IMR-90 (cell line): Measurements from ENCODE around the gene PRSS56. TPM values are rescaled to one million over a fixed set of nuclear protein-coding genes. Genes with fewer than 3 reads are reported as not detected.
"Not testable (repeated sequence)": the region's sequence is repeated elsewhere in the genome, so short reads cannot be mapped to it uniquely, and the experiment has no call there.

Experiments used
- ATAC-seq: fragments of 200-7000 bp; cut with Tn5 transposase; 2 replicates; pipeline ENCODE4 v1.9.1; 2020; ENCODE audit warnings: low read depth, mild to moderate bottlenecking, moderate library complexity
- BruUV-seq: library from RNA; stranded (reverse); fragments of 400-500 nt; replicated peaks from 2 replicates; lab custom pipeline; 2021; lab: Mats Ljungman, UMichigan
- CTCF ChIA-PET: fragments of 300-600 bp; formaldehyde crosslinking; extraction: SDS; loops from one replicate; lab custom pipeline; 2021; ENCODE audit warnings: antibody characterized with exemption; lab: Yijun Ruan, JAX
- POLR2A ChIA-PET: fragments of 300-600 bp; sonication (Branson Sonifier 250); formaldehyde crosslinking; loops from one replicate; lab custom pipeline; 2022; ENCODE audit warnings: antibody characterized with exemption; ENCODE audit not compliant: unreplicated experiment; lab: Charles Lee
- DNase-seq: peaks from one replicate; pipeline ENCODE4 v3.0.0; 2013
- H2AFZ ChIP-seq: replicated peaks from 2 replicates; pipeline ENCODE3; 2013; ENCODE audit warnings: low read length, mild to moderate bottlenecking; ENCODE audit not compliant: poor library complexity
- H2AK5ac ChIP-seq: 2 replicates; pipeline ENCODE4 v1.6.1; 2013; ENCODE audit warnings: low read depth, low read length, inconsistent platforms
- H2AK9ac ChIP-seq: replicated peaks from 2 replicates; pipeline ENCODE3; 2013; ENCODE audit warnings: mild to moderate bottlenecking, low read depth, low read length, moderate library complexity; ENCODE audit not compliant: poor library complexity
- H2BK120ac ChIP-seq: 2 replicates; pipeline ENCODE4 v1.6.1; 2013; ENCODE audit warnings: low read depth, low read length, inconsistent platforms
- H2BK15ac ChIP-seq: 3 replicates; pipeline ENCODE4 v1.6.1; 2013; ENCODE audit warnings: low read depth, low read length, inconsistent platforms
- H2BK20ac ChIP-seq: 2 replicates; pipeline ENCODE4 v1.6.1; 2013; ENCODE audit warnings: low read depth, mild to moderate bottlenecking, inconsistent platforms, low read length, moderate library complexity
- H2BK5ac ChIP-seq: 2 replicates; pipeline ENCODE4 v1.6.1; 2013; ENCODE audit warnings: mild to moderate bottlenecking, low read depth, low read length, inconsistent platforms; ENCODE audit not compliant: poor library complexity, severe bottlenecking
- H3K14ac ChIP-seq: replicated peaks from 2 replicates; pipeline ENCODE4 v1.6.1; 2013; ENCODE audit warnings: low read depth, low read length, inconsistent platforms
- H3K18ac ChIP-seq: 2 replicates; pipeline ENCODE4 v1.6.1; 2013; ENCODE audit warnings: low read depth, low read length, control low read depth
- H3K23ac ChIP-seq: 2 replicates; pipeline ENCODE4 v1.6.1; 2013; ENCODE audit warnings: low read depth, low read length, inconsistent platforms
- H3K27ac ChIP-seq: 2 replicates; pipeline ENCODE4 v1.5.1; 2013; ENCODE audit warnings: mild to moderate bottlenecking, control low read depth, low read length; ENCODE audit not compliant: insufficient read depth
- H3K27me3 ChIP-seq: 2 replicates; pipeline ENCODE4 v1.6.1; 2013; ENCODE audit warnings: low read length; ENCODE audit not compliant: control insufficient read depth, insufficient read depth
- H3K36me3 ChIP-seq: 2 replicates; pipeline ENCODE4 v1.6.1; 2013; ENCODE audit warnings: low read length, mixed read lengths; ENCODE audit not compliant: control insufficient read depth, insufficient read depth
- H3K4ac ChIP-seq: 2 replicates; pipeline ENCODE4 v1.6.1; 2013; ENCODE audit warnings: low read depth, low read length, inconsistent platforms
- H3K4me1 ChIP-seq: 2 replicates; pipeline ENCODE4 v1.6.1; 2013; ENCODE audit warnings: low read length, mixed read lengths; ENCODE audit not compliant: control insufficient read depth, insufficient read depth
- H3K4me2 ChIP-seq: 2 replicates; pipeline ENCODE4 v1.6.1; 2013; ENCODE audit warnings: low read depth, mild to moderate bottlenecking, control low read depth, low read length, moderate library complexity
- H3K4me3 ChIP-seq: 2 replicates; pipeline ENCODE4 v1.5.1; 2013; ENCODE audit warnings: low read depth, mild to moderate bottlenecking, control low read depth, low read length, moderate library complexity; ENCODE audit not compliant: insufficient read depth
- H3K56ac ChIP-seq: 2 replicates; pipeline ENCODE4 v1.6.1; 2013; ENCODE audit warnings: low read length, inconsistent platforms; ENCODE audit not compliant: insufficient read depth; ENCODE audit errors: extremely low read depth
- H3K79me1 ChIP-seq, 2 experiments: 2 replicates each; pipeline ENCODE4 v1.6.1; 2013; ENCODE audit warnings: low read length in 2 of 2, inconsistent platforms in 1 of 2, low read depth in 1 of 2
- H3K9ac ChIP-seq: 2 replicates; pipeline ENCODE4 v1.6.1; 2013; ENCODE audit warnings: low read depth, low read length, control low read depth
- H3K9me1 ChIP-seq: 2 replicates; pipeline ENCODE4 v1.6.1; 2013; ENCODE audit warnings: low read length, inconsistent platforms; ENCODE audit not compliant: insufficient read depth
- H3K9me3 ChIP-seq: 2 replicates; pipeline ENCODE4 v1.6.1; 2013; ENCODE audit warnings: low read length; ENCODE audit not compliant: control insufficient read depth, insufficient read depth
- H4K20me1 ChIP-seq: 2 replicates; pipeline ENCODE4 v1.6.1; 2013; ENCODE audit warnings: low read length, inconsistent platforms; ENCODE audit not compliant: insufficient read depth
- H4K5ac ChIP-seq: 2 replicates; pipeline ENCODE4 v1.6.1; 2013; ENCODE audit warnings: mild to moderate bottlenecking, low read depth, low read length, control low read depth
- H4K8ac ChIP-seq, 2 experiments: 2 replicates each; pipeline ENCODE4 v1.6.1; 2013; ENCODE audit warnings: low read depth in 2 of 2, low read length in 2 of 2, control low read depth in 1 of 2, inconsistent platforms in 1 of 2
- H4K91ac ChIP-seq: 2 replicates; pipeline ENCODE4 v1.6.1; 2013; ENCODE audit warnings: low read depth, low read length, inconsistent platforms; ENCODE audit not compliant: insufficient read depth
- WGBS, 2 experiments: methylation state at CpG; one replicate each; pipeline versions ENCODE4 v1.1.5 to v1.1.7; 2013; ENCODE audit warnings: missing lambda C conversion rate in 2 of 2; ENCODE audit not compliant: insufficient read length in 1 of 2; ENCODE audit errors: extremely low coverage in 2 of 2; 5-methylcytosine and 5-hydroxymethylcytosine counted together
- dilution Hi-C: fragments of 300-500 bp; cut with HindIII; formaldehyde crosslinking; loops from one replicate; pipeline ENCODE4 v1.14.3; 2018; ENCODE audit warnings: low sequenced_read_pairs; ENCODE audit not compliant: unreplicated experiment
- in situ Hi-C: fragments of 300-500 bp; cut with MboI; formaldehyde crosslinking; loops from 3 replicates; pipeline ENCODE4 v1.14.3; 2019; ENCODE audit warnings: low sequenced_read_pairs, inconsistent platforms, mixed read lengths
- intact Hi-C: fragments of 100-400 bp; cut with micrococcal nuclease; formaldehyde crosslinking; loops from 2 replicates; pipeline ENCODE4 v1.10.0; 2022
- polyA plus RNA-seq, 3 experiments: library from polyadenylated mRNA; depleted of rRNA; stranded (reverse); fragments of >200 nt; gene quantifications; 2 replicates each; pipeline ENCODE4 v1.2.3, GENCODE V29; 2012; ENCODE audit warnings: low replicate concordance in 1 of 3
- total RNA-seq: library from RNA; depleted of rRNA; stranded (reverse); fragments of >200 nt; gene quantifications from 2 replicates; pipeline ENCODE4 v1.2.3, GENCODE V29; 2012

The PRSS56 gene
- total and polyA plus RNA-seq, 2 of the 4 experiments (the other 2 are of a cell fraction), result not detected

DNA sequence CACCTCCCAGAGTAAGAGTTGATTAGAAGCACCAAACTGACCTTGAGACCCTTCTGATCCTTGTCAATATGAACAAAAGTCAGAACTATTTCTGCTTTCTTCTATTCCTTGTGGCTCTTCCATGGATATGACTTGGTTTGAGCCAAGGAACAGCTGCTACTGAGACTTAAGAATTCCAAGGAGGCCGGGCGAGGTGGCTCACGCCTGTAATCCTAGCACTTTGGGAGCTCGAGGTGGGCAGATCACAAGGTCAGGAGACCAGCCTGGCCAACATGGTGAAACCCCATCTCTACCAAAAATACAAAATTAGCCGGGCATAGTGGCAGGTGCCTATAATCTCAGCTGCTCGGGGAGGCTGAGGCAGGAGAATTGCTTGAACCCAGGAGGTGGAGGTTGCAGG is 50.3 kb downstream of the PRSS56 start:
- BruUV-seq, H2AFZ ChIP-seq, H3K27me3 ChIP-seq, H2AK5ac ChIP-seq, ATAC-seq, DNase-seq, H4K5ac ChIP-seq, H3K23ac ChIP-seq, H3K27ac ChIP-seq, H3K14ac ChIP-seq, H4K8ac ChIP-seq, H2BK120ac ChIP-seq, H2BK15ac ChIP-seq, dilution Hi-C loops, H2AK9ac ChIP-seq, H3K18ac ChIP-seq, H3K4ac ChIP-seq, H3K9me3 ChIP-seq, intact Hi-C loops, CTCF ChIA-PET, H3K4me2 ChIP-seq, H3K4me3 ChIP-seq, H4K20me1 ChIP-seq, H3K4me1 ChIP-seq, POLR2A ChIA-PET, H2BK20ac ChIP-seq, H3K56ac ChIP-seq, H4K91ac ChIP-seq, in situ Hi-C loops, H3K9ac ChIP-seq, H2BK5ac ChIP-seq: not testable (repeated sequence)
- WGBS, 2 experiments, result no CpG with 5 or more reads among the region's 6 CpGs
- Histone ChIP-seq H3K79me1 (peaks cover 10 to 40% of the 10 kb centered on the region in 2 experiments; a peak in 3 of 4 replicates), H3K36me3 (peaks cover 43% of the 10 kb centered on the region), H3K9me1 (peaks cover 12% of the 10 kb centered on the region; the same call in 1 of the 2 replicates)
